AG04449 (cell line): ENCODE data around the gene ALAD.
"Not testable (repeated sequence)": the region's sequence is repeated elsewhere in the genome, so short reads cannot be mapped to it uniquely, and the experiment has no call there.

Experiments used
- CTCF ChIA-PET: fragments of 350-600 bp; formaldehyde crosslinking; extraction: SDS; loops from one replicate; lab custom pipeline; 2021; ENCODE audit warnings: antibody characterized with exemption; lab: Yijun Ruan, JAX
- POLR2A ChIA-PET: fragments of 400-600, 350-600 bp; formaldehyde crosslinking; extraction: SDS; loops from one replicate; lab custom pipeline; 2020; ENCODE audit warnings: antibody characterized with exemption, inconsistent platforms; lab: Yijun Ruan, JAX
- DNase-seq: peaks from one replicate; pipeline ENCODE4 v3.0.0-alpha.2; 2010; ENCODE audit warnings: low read depth, low spot score
- H3K4me3 ChIP-seq: 2 replicates; pipeline ENCODE4 v1.5.1; 2011; ENCODE audit warnings: low read depth, mild to moderate bottlenecking, control low read depth, low read length
- TF ChIP-seq, protein P1 (sequence below): IDR thresholded peaks from one replicate; pipeline ENCODE4 v1.5.1; 2011; ENCODE audit warnings: mild to moderate bottlenecking, moderate library complexity, low read length, control low read depth, inconsistent platforms; ENCODE audit not compliant: insufficient read depth; ENCODE audit errors: missing control alignments

Gene ALAD

DNA sequence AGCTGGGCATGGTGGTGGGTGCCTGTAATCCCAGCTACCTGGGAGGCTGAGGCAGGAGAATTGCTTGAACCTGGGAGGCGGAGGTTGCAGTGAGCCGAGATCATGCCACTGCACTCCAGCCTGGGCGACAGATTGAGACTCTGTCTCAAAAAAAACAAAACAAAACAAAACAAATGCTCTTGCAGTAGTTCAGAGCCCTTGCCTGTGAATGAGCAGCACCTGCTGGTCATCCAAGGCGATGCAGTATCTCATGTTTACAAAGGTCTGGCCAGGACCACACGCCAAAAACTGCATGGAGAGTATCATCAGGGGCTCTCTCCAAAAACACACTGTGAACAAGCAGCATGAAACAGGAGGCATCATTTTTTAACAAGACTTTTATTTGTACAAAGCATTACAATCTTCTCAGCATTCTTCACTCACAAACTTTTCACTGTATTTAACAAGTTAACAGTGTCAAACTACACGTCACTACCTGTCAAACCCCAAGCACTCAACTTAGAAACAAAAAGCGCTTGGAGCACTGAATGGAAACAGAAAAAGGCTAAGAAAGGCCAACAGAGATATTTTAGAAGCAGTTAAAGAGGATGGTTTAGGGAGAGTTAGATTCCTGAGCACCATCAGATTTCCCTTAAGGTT, 5.9 kb upstream of the ALAD start:
- POLR2A ChIA-PET, DNase-seq, H3K4me3 ChIP-seq: not testable (repeated sequence)
- TF ChIP-seq, protein P1, sequence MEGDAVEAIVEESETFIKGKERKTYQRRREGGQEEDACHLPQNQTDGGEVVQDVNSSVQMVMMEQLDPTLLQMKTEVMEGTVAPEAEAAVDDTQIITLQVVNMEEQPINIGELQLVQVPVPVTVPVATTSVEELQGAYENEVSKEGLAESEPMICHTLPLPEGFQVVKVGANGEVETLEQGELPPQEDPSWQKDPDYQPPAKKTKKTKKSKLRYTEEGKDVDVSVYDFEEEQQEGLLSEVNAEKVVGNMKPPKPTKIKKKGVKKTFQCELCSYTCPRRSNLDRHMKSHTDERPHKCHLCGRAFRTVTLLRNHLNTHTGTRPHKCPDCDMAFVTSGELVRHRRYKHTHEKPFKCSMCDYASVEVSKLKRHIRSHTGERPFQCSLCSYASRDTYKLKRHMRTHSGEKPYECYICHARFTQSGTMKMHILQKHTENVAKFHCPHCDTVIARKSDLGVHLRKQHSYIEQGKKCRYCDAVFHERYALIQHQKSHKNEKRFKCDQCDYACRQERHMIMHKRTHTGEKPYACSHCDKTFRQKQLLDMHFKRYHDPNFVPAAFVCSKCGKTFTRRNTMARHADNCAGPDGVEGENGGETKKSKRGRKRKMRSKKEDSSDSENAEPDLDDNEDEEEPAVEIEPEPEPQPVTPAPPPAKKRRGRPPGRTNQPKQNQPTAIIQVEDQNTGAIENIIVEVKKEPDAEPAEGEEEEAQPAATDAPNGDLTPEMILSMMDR = peak; percentile 77
- CTCF ChIA-PET = interaction anchor here (0.7 to 9.4 kb wide), 14 partner anchors 7 to 267 kb away, joined by 3 to 135 read pairs (median 5); partner anchors contain the start of genes ALAD, CDC26 and PRPF4

DNA sequence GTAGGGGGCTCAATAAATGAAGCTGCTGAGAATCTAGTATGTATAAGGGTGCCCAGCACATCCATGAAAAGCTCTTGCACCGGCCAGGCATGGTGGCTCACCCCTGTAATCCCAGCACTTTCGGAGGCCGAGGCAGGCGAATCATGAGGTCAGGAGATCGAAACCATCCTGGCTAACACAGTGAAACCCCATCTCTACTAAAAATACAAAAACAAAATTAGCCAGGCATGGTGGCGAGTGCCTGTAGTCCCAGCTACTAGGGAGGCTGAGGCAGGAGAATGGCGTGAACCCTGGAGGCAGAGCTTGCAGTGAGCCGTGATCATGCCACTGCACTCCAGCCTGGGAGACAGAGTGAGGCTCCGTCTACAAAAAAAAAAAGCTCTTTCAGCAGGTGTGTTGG, 5.3 kb upstream of the ALAD start:
- CTCF ChIA-PET = interaction anchor here (0.7 to 9.4 kb wide), 13 partner anchors 9 to 268 kb away, joined by 3 to 135 read pairs (median 4); partner anchors contain the start of genes CDC26 and PRPF4
- DNase-seq, H3K4me3 ChIP-seq, POLR2A ChIA-PET: not testable (repeated sequence)

DNA sequence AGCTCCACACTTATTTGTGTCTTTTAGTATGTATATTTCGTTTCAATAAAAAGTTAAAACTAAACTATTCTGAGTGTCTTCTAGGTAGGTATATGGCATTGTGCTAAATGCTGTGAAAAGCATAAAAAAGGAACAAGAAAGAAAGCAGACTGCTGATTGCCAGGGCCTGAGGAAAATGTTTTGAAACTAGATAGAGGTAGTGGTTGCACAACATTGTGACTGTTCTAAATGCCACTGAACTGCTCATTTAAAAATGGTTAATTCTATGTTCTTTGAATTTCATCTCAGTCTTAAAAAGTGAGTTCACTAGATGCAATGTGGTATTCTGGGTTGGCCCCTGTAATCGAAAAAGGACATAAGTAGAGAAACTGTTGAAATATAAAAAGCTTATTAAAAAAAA, 2.6 kb upstream of the ALAD start:
- no peak for DNase-seq
- ChIA-PET POLR2A (no interaction called here), CTCF (interaction anchor here (1.0 to 9.4 kb wide), 15 partner anchors 11 to 254 kb away, joined by 3 to 135 read pairs (median 4); partner anchors contain the start of genes BSPRY, CDC26 and PRPF4)
- TF ChIP-seq, protein P1 = no peak
- no peak overlapping the region for H3K4me3 ChIP-seq

DNA sequence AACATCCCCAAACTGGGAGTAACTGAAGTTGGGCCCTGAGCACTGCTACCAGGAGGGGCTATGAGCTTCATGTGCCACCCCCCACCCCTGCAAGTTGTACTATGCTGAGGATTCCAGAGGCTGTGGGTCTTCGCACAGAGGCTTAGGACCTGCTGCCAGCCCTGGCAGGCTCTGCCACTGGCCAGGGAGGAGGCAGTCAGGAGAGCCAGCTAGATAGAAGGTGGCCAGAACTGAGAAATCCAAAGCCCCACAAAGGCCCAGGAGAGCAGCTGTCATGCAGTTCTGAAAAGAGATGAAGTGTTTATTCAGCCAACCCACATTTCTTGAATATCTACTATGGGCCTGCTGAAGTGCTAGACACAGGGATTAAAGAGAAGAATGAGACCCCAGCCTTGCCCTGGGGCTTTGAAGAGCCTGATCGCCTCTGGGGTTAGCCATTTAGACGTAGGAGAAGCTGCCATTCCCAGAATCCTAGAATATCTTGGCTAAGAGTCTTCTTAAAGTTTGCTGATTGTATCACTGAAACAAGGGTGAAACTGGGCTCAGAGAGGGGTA, 1.4 kb downstream of the ALAD start:
- CTCF ChIA-PET = interaction anchor here (1.0 to 9.4 kb wide), 12 partner anchors 7 to 496 kb away, joined by 3 to 135 read pairs (median 8); partner anchors contain the start of genes C9orf43, CDC26, POLE3 and PRPF4

DNA sequence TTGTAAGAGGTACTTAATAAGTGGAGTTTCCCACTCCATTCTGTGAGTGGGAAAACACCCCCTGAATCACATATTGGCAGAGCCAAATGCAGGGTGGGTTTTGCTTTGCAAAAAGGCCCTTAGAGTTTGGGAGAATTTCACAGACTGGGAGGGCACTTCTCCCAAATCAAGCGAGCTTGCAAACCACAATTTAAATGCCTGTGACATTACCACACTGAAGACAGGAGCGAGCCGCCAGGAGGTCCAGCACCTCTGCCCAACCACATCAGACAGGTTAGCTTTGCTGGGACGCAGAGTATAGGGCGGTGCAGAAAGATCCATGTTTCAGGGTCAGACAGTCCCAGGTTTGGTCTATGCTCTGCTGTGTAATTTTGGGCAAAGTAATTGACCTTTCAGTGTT, 2.3 kb downstream of the ALAD start:
- no peak for DNase-seq
- no peak overlapping the region for H3K4me3 ChIP-seq
- ChIA-PET POLR2A (interaction anchor here (1.5 kb wide), 1 partner anchor 11 kb away, joined by 9 read pairs; the partner anchor contains the start of genes C9orf43 and POLE3), CTCF (interaction anchor here (0.9 to 9.4 kb wide), 7 partner anchors 11 to 259 kb away, joined by 3 to 135 read pairs (median 4); partner anchors contain the start of genes C9orf43 and POLE3)
- TF ChIP-seq, protein P1 = no peak

More for the DNA sequence above, 1.4 kb downstream of the ALAD start:
- DNase-seq = no peak
- peak overlapping the region; percentile 92 for H3K4me3 ChIP-seq
- TF ChIP-seq, protein P1 = no peak
- POLR2A ChIA-PET = no interaction called here

DNA sequence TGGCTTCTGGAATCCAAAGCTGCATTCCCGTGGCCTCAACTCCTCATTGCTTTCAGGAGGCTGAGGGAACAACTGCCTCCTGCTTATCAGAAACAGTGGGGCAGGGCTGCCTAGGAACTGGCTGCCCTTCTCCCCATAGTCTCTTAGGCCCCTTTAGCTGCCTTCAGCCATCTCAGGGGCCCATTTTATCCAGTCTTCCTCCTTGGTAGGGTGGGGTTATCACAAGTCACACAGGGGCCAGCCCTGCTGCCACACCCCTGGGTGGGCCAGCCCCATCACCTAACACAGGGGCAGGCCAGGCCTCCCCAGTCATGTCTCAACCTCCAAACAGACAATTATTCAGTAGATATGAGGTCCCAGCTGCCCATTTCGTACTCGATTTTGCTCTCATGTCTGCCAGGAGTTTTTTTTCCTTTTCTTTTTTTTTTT, 3.9 kb downstream of the ALAD start:
- CTCF ChIA-PET = interaction anchor here (0.7 to 5.5 kb wide), 6 partner anchors 9 to 258 kb away, joined by 3 to 61 read pairs (median 4); partner anchors contain the start of genes C9orf43 and POLE3
- POLR2A ChIA-PET = no interaction called here
- TF ChIP-seq, protein P1 = no peak
- DNase-seq = no peak
- no peak overlapping the region for H3K4me3 ChIP-seq
